Activated CD4-positive, alpha-beta T cell treated with anti-CD3 and anti-CD28 coated beads, Interleukin-2, Interleukin-4, amounts not matched to agents 100 ng/mL and 50 ng/mL, durations not matched to agents 16 hours and 8 hours (primary cell): Measurements from ENCODE around the gene PEBP1.
"Not testable (repeated sequence)": the region's sequence is repeated elsewhere in the genome, so short reads cannot be mapped to it uniquely, and the experiment has no call there.

Experiments
- DNase-seq: peaks from one replicate; pipeline ENCODE4 v3.0.0-alpha.2; 2020; ENCODE audit warnings: low spot score

The PEBP1 gene

GRCh38 chr12:118135788-118136558 lies at the start of gene PEBP1:
Gene PEBP1, plus strand, starts transcription at chr12:118136124. Its CDS starts 86 bp downstream, at chr12:118136210.
- peak; percentile 97 for DNase-seq

- DNase-seq: no peak
These were observed 46.1 kb upstream of the PEBP1 start for GRCh38 chr12:118089782-118090181.

GRCh38 chr12:118094039-118094438 lies 41.9 kb upstream of the PEBP1 start:
- no peak for DNase-seq

- DNase-seq: no peak
These were observed 37.5 kb upstream of the PEBP1 start for GRCh38 chr12:118098401-118098800.

GRCh38 chr12:118098911-118099671 lies 36.8 kb upstream of the PEBP1 start:
- DNase-seq: no peak

GRCh38 chr12:118101051-118101450 lies 34.9 kb upstream of the PEBP1 start:
- no peak for DNase-seq

GRCh38 chr12:118102070-118102469 lies 33.9 kb upstream of the PEBP1 start:
- no peak for DNase-seq

GRCh38 chr12:118102609-118103008 lies 33.3 kb upstream of the PEBP1 start:
- DNase-seq: no peak

GRCh38 chr12:118103201-118103600 lies 32.7 kb upstream of the PEBP1 start:
- DNase-seq: no peak

GRCh38 chr12:118103601-118104382 lies 32.1 kb upstream of the PEBP1 start, which contains the start of gene VSIG10:
Gene VSIG10, minus strand, starts transcription at chr12:118104011. Its CDS starts 340 bp downstream, at chr12:118103671.
- no peak for DNase-seq

GRCh38 chr12:118107011-118107410 lies 28.9 kb upstream of the PEBP1 start:
- no peak for DNase-seq

- DNase-seq: no peak
These were observed 28.2 kb upstream of the PEBP1 start for GRCh38 chr12:118107694-118108093.

GRCh38 chr12:118109088-118109487 lies 26.8 kb upstream of the PEBP1 start:
- no peak for DNase-seq

- DNase-seq: no peak
These were observed 16.5 kb upstream of the PEBP1 start for GRCh38 chr12:118119449-118119879.

GRCh38 chr12:118120579-118121363 lies 15.2 kb upstream of the PEBP1 start:
- DNase-seq: peak; percentile 62

GRCh38 chr12:118122264-118122663 lies 13.7 kb upstream of the PEBP1 start:
- no peak for DNase-seq

- DNase-seq: no peak
These were observed 11.5 kb upstream of the PEBP1 start for GRCh38 chr12:118124333-118124874.

- no peak for DNase-seq
These were observed 10.2 kb upstream of the PEBP1 start for GRCh38 chr12:118125743-118126118.

- no peak for DNase-seq
These were observed 9.7 kb upstream of the PEBP1 start for GRCh38 chr12:118126119-118126757.

GRCh38 chr12:118127867-118128266 lies 8.1 kb upstream of the PEBP1 start:
- DNase-seq: no peak

GRCh38 chr12:118129436-118129835 lies 6.5 kb upstream of the PEBP1 start:
- DNase-seq: not testable (repeated sequence)
